ENCODE data around the gene NOSTRIN. TPM values are rescaled to one million over a fixed set of nuclear protein-coding genes. Genes with fewer than 3 reads are reported as not detected.
A peak's percentile ranks its signal among the peaks of the same experiment; 100 is the strongest.

NOSTRIN gene
- total and polyA plus RNA-seq, 4 donors = 11.4 to 20.4 (median 13.9) TPM

- H3K36me3 ChIP-seq (ENCODE audit: control insufficient read depth, insufficient read depth, low read length) = peaks cover 8% of the 10 kb centered on the region
- no peak for DNase-seq (ENCODE audit: low read depth in 4 of 6, low spot score in 6 of 6)
- H3K4me3 ChIP-seq (ENCODE audit: low read depth, low read length) = no peak overlapping the region
- H3K27ac ChIP-seq (ENCODE audit: low read depth, low read length) = no peak overlapping the region
- no peaks in the 10 kb centered on the region for H3K27me3 ChIP-seq (ENCODE audit: control insufficient read depth, insufficient read depth, low read length)
- no CpG with 5 or more reads among the region's 2 CpGs for WGBS (ENCODE audit: insufficient coverage)
- H3K4me1 ChIP-seq (ENCODE audit: control insufficient read depth, insufficient read depth, low read length) = peaks cover 4% of the 10 kb centered on the region
- no peaks in the 10 kb centered on the region for H3K9me3 ChIP-seq (ENCODE audit: control insufficient read depth, insufficient read depth, low read length)
Observed at GRCh38 chr2:168770796-168771195, 31.6 kb upstream of the NOSTRIN start.

DNA sequence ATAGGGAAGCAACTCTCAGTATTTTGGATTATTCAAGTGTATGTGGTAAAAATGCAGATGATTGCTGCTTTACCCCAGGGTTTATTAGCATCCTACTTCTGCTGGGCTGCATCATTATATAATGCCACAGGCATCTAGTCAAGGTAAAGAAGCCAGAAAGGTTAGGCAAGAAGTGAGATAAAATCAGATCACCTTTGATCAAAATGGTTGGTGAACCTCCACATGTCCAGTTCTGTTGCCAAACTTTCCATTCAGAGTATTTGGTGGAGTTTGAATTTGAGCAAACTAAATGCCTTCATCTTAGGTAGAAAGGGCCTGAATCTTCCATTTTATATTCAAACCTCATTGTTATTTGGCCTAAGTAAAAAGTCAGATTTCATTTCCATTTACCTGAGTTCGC, 29.7 kb upstream of the NOSTRIN start:
- H3K27me3 ChIP-seq (ENCODE audit: control insufficient read depth, insufficient read depth, low read length) = no peaks in the 10 kb centered on the region
- H3K9me3 ChIP-seq (ENCODE audit: control insufficient read depth, insufficient read depth, low read length) = no peaks in the 10 kb centered on the region
- H3K4me1 ChIP-seq (ENCODE audit: control insufficient read depth, insufficient read depth, low read length) = peaks cover 4% of the 10 kb centered on the region
- no peak overlapping the region for H3K27ac ChIP-seq (ENCODE audit: low read depth, low read length)
- no CpG with 5 or more reads among the region's 1 CpG for WGBS (ENCODE audit: insufficient coverage)
- peaks cover 3% of the 10 kb centered on the region for H3K36me3 ChIP-seq (ENCODE audit: control insufficient read depth, insufficient read depth, low read length)
- H3K4me3 ChIP-seq (ENCODE audit: low read depth, low read length) = no peak overlapping the region
- DNase-seq (ENCODE audit: low read depth in 4 of 6, low spot score in 6 of 6) = no peak

DNA sequence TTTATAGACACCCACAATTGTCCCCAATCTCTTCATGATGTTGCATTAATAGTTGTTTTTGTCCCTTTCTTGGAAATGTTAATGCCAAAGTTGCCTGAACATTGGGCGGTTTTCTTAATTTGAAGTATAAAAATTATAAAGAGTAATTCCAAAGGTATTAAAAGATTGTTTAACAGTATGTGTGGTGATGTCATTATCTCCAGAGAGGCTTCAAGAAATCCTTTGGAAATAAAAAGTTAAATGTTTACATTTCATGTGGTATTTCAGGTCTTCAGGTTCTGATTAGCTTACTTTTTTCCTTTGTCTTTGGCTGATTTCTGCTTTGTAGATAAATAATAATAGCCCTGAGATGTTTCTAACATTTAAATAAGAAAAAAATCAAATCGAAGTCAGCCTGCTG, 29.3 kb upstream of the NOSTRIN start:
- Histone ChIP-seq H3K4me3 (ENCODE audit: low read depth, low read length) (no peak overlapping the region), H3K27me3 (ENCODE audit: control insufficient read depth, insufficient read depth, low read length) (no peaks in the 10 kb centered on the region), H3K36me3 (ENCODE audit: control insufficient read depth, insufficient read depth, low read length) (peaks cover 2% of the 10 kb centered on the region), H3K4me1 (ENCODE audit: control insufficient read depth, insufficient read depth, low read length) (peaks cover 4% of the 10 kb centered on the region), H3K27ac (ENCODE audit: low read depth, low read length) (no peak overlapping the region), H3K9me3 (ENCODE audit: control insufficient read depth, insufficient read depth, low read length) (no peaks in the 10 kb centered on the region)
- DNase-seq (ENCODE audit: low read depth in 4 of 6, low spot score in 6 of 6) = no peak
- WGBS (ENCODE audit: insufficient coverage) = no CpG with 5 or more reads among the region's 2 CpGs

DNA sequence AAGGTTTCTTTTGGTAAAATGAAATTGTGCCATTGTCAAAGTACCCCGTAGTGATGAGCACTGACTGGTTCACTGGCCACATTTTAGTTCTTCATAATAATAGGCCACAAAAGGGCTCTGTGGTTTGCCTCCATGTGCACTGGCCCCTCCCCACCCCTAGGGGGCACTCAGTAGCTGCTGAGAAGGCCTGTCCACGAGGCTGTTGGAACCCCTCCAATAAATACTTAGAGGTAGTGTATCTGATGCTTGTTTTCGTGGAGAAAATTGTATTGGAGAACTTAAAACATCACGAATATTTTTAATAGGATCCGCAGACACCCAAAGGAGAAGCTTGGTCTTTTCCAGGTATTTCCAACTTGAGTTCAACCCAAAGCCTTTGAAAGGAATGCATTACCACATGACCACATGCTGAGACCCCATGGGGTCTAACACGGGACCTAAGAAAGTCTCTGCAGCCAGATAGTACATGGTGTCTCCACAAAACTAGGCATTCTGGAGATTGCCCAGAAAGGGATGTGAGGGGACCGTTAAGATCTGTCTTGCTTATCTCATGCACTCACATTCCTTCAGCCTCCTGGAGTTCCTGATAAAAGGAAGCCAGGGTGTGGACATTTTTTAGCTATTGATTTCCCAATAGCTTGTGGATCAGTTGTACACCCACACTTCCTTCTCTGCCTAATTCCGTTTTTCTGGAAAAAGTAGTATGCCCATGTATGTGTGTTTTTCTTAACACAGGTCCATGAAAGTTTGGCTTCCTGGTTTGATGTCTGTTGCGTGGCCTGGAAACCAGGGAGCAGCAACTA, 28.5 kb upstream of the NOSTRIN start:
- DNase-seq (ENCODE audit: low read depth in 4 of 6, low spot score in 6 of 6) = no peak
- no peaks in the 10 kb centered on the region for H3K36me3 ChIP-seq (ENCODE audit: control insufficient read depth, insufficient read depth, low read length)
- no peak overlapping the region for H3K4me3 ChIP-seq (ENCODE audit: low read depth, low read length)
- H3K4me1 ChIP-seq (ENCODE audit: control insufficient read depth, insufficient read depth, low read length) = peaks cover 4% of the 10 kb centered on the region
- no peak overlapping the region for H3K27ac ChIP-seq (ENCODE audit: low read depth, low read length)
- no peaks in the 10 kb centered on the region for H3K9me3 ChIP-seq (ENCODE audit: control insufficient read depth, insufficient read depth, low read length)
- H3K27me3 ChIP-seq (ENCODE audit: control insufficient read depth, insufficient read depth, low read length) = no peaks in the 10 kb centered on the region
- 95% methylated on average over 4 of the region's 9 CpGs for WGBS (ENCODE audit: insufficient coverage)

DNA sequence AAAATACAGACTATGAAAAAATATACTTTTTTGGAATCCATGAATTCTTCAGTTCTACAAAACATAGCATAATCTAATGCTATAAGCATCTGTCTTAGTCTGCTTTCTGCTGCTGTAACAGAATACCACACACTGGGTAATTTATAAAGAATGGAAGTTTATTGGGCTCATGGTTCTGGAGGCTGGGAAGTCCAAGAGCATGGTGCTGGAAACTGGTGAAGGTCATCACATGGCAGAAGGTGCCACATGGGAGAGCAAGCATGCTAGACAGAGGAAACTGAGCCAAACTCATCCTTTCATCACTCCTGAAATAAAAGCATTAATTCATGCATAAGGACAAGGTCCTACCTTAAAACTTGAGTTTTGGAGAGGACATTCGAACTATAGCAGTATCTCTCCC, 26.6 kb upstream of the NOSTRIN start:
- Histone ChIP-seq H3K27ac (ENCODE audit: low read depth, low read length) (no peak overlapping the region), H3K9me3 (ENCODE audit: control insufficient read depth, insufficient read depth, low read length) (no peaks in the 10 kb centered on the region), H3K4me3 (ENCODE audit: low read depth, low read length) (no peak overlapping the region), H3K36me3 (ENCODE audit: control insufficient read depth, insufficient read depth, low read length) (no peaks in the 10 kb centered on the region), H3K27me3 (ENCODE audit: control insufficient read depth, insufficient read depth, low read length) (no peaks in the 10 kb centered on the region), H3K4me1 (ENCODE audit: control insufficient read depth, insufficient read depth, low read length) (peaks cover 4% of the 10 kb centered on the region)
- no peak for DNase-seq (ENCODE audit: low read depth in 4 of 6, low spot score in 6 of 6)
- WGBS (ENCODE audit: insufficient coverage) = no CpG with 5 or more reads among the region's 1 CpG

DNA sequence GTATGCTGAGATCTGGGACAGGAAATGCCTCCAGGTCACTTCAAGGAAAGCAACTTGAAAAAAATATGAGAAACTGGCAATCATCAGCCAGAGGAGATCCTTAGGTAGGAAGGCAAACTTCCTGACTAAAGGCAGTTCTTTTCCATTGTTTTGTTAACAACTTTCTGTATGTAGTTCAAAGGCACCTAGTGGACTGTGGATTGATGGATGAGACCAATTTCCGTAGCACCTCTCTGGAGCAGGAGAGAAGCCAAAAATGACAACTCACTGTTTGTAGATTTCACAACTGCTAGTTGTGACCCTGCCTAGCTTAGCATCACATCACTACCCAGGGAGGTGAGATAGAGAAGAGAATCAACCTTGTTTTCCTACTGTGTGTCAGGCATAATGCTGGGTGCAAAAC, 21.8 kb upstream of the NOSTRIN start:
- Histone ChIP-seq H3K9me3 (ENCODE audit: control insufficient read depth, insufficient read depth, low read length) (no peaks in the 10 kb centered on the region), H3K27me3 (ENCODE audit: control insufficient read depth, insufficient read depth, low read length) (no peaks in the 10 kb centered on the region), H3K4me3 (ENCODE audit: low read depth, low read length) (no peak overlapping the region), H3K27ac (ENCODE audit: low read depth, low read length) (no peak overlapping the region), H3K36me3 (ENCODE audit: control insufficient read depth, insufficient read depth, low read length) (no peaks in the 10 kb centered on the region), H3K4me1 (ENCODE audit: control insufficient read depth, insufficient read depth, low read length) (no peaks in the 10 kb centered on the region)
- no peak for DNase-seq (ENCODE audit: low read depth in 4 of 6, low spot score in 6 of 6)
- no CpG with 5 or more reads among the region's 1 CpG for WGBS (ENCODE audit: insufficient coverage)

DNA sequence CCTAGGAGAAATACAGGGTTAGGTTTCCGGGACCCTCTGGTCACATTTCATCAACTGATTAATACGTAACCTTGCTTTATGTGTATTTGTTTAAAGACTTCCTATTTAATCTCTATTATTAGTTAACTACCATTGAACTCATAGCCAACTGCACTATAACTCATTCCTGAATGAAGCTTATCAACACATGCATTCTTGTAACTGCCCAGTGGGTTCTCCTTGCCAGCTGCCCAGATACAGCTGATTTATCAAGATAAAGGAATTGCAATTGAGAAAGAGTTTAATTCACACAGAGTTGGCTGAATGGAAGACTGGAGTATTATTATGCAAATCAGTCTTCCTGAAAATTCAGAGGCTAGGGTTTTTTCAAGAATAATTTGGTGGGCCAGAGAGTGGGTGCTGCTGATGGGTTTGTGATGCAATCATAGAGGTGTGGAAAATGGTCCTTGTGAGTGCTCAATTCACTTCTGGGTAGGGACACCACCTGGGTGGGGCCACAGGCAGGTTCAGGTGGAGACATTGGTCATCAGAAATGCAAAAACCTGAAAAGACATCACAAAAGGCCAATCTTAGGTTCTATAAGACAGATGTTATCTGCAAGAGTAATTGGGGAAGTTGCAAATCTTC, 21.1 kb upstream of the NOSTRIN start:
- peak in 1 of 6 donors; percentile 33 for DNase-seq (ENCODE audit: low read depth in 4 of 6, low spot score in 6 of 6)
- Histone ChIP-seq H3K27ac (ENCODE audit: low read depth, low read length) (no peak overlapping the region), H3K9me3 (ENCODE audit: control insufficient read depth, insufficient read depth, low read length) (no peaks in the 10 kb centered on the region), H3K27me3 (ENCODE audit: control insufficient read depth, insufficient read depth, low read length) (no peaks in the 10 kb centered on the region), H3K36me3 (ENCODE audit: control insufficient read depth, insufficient read depth, low read length) (no peaks in the 10 kb centered on the region), H3K4me3 (ENCODE audit: low read depth, low read length) (no peak overlapping the region), H3K4me1 (ENCODE audit: control insufficient read depth, insufficient read depth, low read length) (no peaks in the 10 kb centered on the region)
- no CpG with 5 or more reads among the region's 2 CpGs for WGBS (ENCODE audit: insufficient coverage)

- Histone ChIP-seq H3K4me1 (ENCODE audit: control insufficient read depth, insufficient read depth, low read length) (no peaks in the 10 kb centered on the region), H3K36me3 (ENCODE audit: control insufficient read depth, insufficient read depth, low read length) (no peaks in the 10 kb centered on the region), H3K9me3 (ENCODE audit: control insufficient read depth, insufficient read depth, low read length) (no peaks in the 10 kb centered on the region), H3K27me3 (ENCODE audit: control insufficient read depth, insufficient read depth, low read length) (no peaks in the 10 kb centered on the region), H3K4me3 (ENCODE audit: low read depth, low read length) (no peak overlapping the region), H3K27ac (ENCODE audit: low read depth, low read length) (no peak overlapping the region)
- DNase-seq (ENCODE audit: low read depth in 4 of 6, low spot score in 6 of 6) = no peak
- WGBS (ENCODE audit: insufficient coverage) = 94% methylated on average over 3 of the region's 4 CpGs
Observed at GRCh38 chr2:168782271-168782670, 20.2 kb upstream of the NOSTRIN start.

DNA sequence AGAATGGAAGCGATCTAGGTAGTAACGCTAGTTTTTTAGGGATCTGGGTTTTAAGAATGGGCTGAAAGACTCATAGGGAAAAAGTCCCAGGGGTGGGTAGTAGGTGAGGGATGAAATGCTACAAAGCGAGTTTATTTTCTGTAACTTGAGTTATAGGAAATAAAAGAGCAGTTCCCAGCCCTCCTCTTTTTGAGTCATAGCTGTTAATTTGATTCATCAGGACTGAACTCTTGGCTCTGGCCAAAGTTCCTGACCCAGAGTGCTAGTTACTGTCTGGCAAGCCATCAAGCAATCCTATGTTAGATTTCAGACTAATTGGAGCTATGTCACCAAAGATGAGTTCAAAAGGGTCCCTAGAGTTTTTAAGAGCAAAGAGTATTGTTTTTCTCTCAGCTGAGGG, 17.4 kb upstream of the NOSTRIN start:
- 88% methylated on average over 3 of the region's 3 CpGs for WGBS (ENCODE audit: insufficient coverage)
- Histone ChIP-seq H3K27me3 (ENCODE audit: control insufficient read depth, insufficient read depth, low read length) (no peaks in the 10 kb centered on the region), H3K36me3 (ENCODE audit: control insufficient read depth, insufficient read depth, low read length) (no peaks in the 10 kb centered on the region), H3K27ac (ENCODE audit: low read depth, low read length) (no peak overlapping the region), H3K4me1 (ENCODE audit: control insufficient read depth, insufficient read depth, low read length) (no peaks in the 10 kb centered on the region), H3K9me3 (ENCODE audit: control insufficient read depth, insufficient read depth, low read length) (no peaks in the 10 kb centered on the region), H3K4me3 (ENCODE audit: low read depth, low read length) (no peak overlapping the region)
- DNase-seq (ENCODE audit: low read depth in 4 of 6, low spot score in 6 of 6) = no peak

Measured in spinal cord (tissue), 10 donors.